Tibial nerve (tissue), 4 donors: ENCODE results near the gene CMIP. TPM values are rescaled to one million over a fixed set of nuclear protein-coding genes. Genes with fewer than 3 reads are reported as not detected.

Experiments used
- DNase-seq, 2 donors: peaks; one replicate each; pipeline ENCODE4 v3.0.0-alpha.2; 2019; ENCODE audit warnings: low spot score in 2 of 2
- H3K27ac ChIP-seq, 4 donors: fragments of 200-600 bp; sonication (generic) in 3 of 4; one replicate each; pipeline ENCODE4 v1.5.1; 2017 to 2019; ENCODE audit warnings: mild to moderate bottlenecking in 1 of 4
- H3K27me3 ChIP-seq, 2 donors: fragments of 200-600 bp; sonication (generic) in 1 of 2; one replicate each; pipeline versions ENCODE4 v1.5.1 to v1.6.0; 2017 to 2019
- H3K36me3 ChIP-seq, 3 donors: fragments of 200-600 bp; sonication (generic); one replicate each; pipeline ENCODE4 v1.5.1; 2018 to 2019
- H3K4me1 ChIP-seq, 4 donors: fragments of 200-600 bp; sonication (generic) in 3 of 4; one replicate each; pipeline ENCODE4 v1.5.1; 2017 to 2019
- H3K4me3 ChIP-seq, 4 donors: fragments of 200-600 bp; sonication (generic) in 3 of 4; one replicate each; pipeline ENCODE4 v1.5.1; 2017 to 2019; ENCODE audit warnings: mild to moderate bottlenecking in 1 of 4, moderate library complexity in 1 of 4
- H3K9me3 ChIP-seq, 4 donors: fragments of 200-600 bp; sonication (generic) in 3 of 4; one replicate each; pipeline ENCODE4 v1.5.1; 2017 to 2019
- EP300 ChIP-seq, 2 donors: sonication (generic); formaldehyde crosslinking; IDR thresholded peaks; one replicate each; pipeline ENCODE4 v1.6.1; 2017; ENCODE audit warnings: antibody characterized with exemption in 2 of 2, mild to moderate bottlenecking in 1 of 2
- POLR2A ChIP-seq, 2 donors: fragments of 450-650 bp; IDR thresholded peaks; one replicate each; pipeline ENCODE4 v1.6.1; 2017; ENCODE audit warnings: antibody characterized with exemption in 2 of 2, mild to moderate bottlenecking in 2 of 2, moderate library complexity in 2 of 2
- WGBS, 2 donors: methylation state at CpG; one replicate each; pipeline ENCODE4 v1.1.5; 2018; 5-methylcytosine and 5-hydroxymethylcytosine counted together
- total RNA-seq, 4 donors: library from RNA; depleted of rRNA; stranded (reverse); fragments of >200 nt; gene quantifications; one replicate each; pipeline ENCODE4 v1.1.0, GENCODE V29; 2016
- TF ChIP-seq, protein P1 (sequence below), 5 experiments: fragments of 200-600 bp in 3 of 5; fragments of 450-650 bp in 2 of 5; sonication (generic) in 3 of 5; IDR thresholded peaks; one replicate each; pipeline ENCODE4 v1.5.1; 2016 to 2019; ENCODE audit warnings: antibody characterized with exemption in 5 of 5, mild to moderate bottlenecking in 3 of 5, moderate library complexity in 2 of 5

The CMIP gene
- total RNA-seq, 4 donors from 2014 or later, result 28.2 to 48.8 (median 31.8) TPM

- 81 to 86% methylated on average over 21 of the region's 21 CpGs for WGBS, 2 donors
- no peak for DNase-seq
These were observed 41.4 kb downstream of the CMIP start for GRCh38 chr16:81485824-81486539.

DNA sequence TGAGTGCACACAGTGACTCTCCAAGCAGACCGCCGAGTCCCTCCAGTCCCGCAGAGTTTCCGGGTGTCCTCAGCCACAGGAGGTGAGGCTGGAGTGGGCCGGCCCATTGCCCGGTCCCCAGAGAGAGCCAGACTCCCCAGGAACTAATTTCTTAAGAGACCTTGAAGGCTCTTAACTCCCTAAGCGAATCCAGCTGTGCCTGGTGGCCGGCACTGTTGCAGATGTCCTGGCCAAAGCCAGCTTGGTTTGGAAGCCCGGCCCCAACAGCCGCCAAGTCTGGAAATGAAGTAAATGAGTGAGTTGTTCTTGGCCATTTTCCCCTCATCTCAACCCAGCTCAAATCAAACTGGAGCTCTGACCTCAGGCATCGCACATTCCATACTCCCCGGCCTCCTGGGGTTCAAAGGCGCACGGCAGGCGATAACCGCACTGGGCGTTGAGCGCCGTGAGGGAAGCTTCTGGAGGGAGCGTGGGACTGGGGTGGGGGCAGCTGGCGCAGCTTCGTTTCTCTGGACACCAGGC is 42.0 kb downstream of the CMIP start:
- Histone ChIP-seq H3K4me3 (no peak overlapping the region), H3K27me3 (no peaks in the 10 kb centered on the region), H3K9me3 (no peaks in the 10 kb centered on the region), H3K4me1 (peaks cover 0 to 80% (median 20%) of the 10 kb centered on the region in 4 donors), H3K36me3 (no peaks in the 10 kb centered on the region), H3K27ac (peak overlapping the region in 1 of 4 donors; percentile 42)
- TF ChIP-seq EP300 (IDR thresholded peaks at IDR 0.05) (peak in 1 of 2 donors; percentile 28), POLR2A (IDR thresholded peaks at IDR 0.05) (no peak)
- TF ChIP-seq, protein P1, sequence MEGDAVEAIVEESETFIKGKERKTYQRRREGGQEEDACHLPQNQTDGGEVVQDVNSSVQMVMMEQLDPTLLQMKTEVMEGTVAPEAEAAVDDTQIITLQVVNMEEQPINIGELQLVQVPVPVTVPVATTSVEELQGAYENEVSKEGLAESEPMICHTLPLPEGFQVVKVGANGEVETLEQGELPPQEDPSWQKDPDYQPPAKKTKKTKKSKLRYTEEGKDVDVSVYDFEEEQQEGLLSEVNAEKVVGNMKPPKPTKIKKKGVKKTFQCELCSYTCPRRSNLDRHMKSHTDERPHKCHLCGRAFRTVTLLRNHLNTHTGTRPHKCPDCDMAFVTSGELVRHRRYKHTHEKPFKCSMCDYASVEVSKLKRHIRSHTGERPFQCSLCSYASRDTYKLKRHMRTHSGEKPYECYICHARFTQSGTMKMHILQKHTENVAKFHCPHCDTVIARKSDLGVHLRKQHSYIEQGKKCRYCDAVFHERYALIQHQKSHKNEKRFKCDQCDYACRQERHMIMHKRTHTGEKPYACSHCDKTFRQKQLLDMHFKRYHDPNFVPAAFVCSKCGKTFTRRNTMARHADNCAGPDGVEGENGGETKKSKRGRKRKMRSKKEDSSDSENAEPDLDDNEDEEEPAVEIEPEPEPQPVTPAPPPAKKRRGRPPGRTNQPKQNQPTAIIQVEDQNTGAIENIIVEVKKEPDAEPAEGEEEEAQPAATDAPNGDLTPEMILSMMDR (IDR thresholded peaks at IDR 0.05), result no peak
- peak; percentile 46 to 51 for DNase-seq
- WGBS, 2 donors, result 44 to 71% methylated on average over 9 to 22 of the region's 22 CpGs

More at GRCh38 chr16:81485824-81486539, 41.4 kb downstream of the CMIP start:
- peaks cover 0 to 75% (median 18%) of the 10 kb centered on the region in 4 donors for H3K4me1 ChIP-seq
- no peaks in the 10 kb centered on the region for H3K36me3 ChIP-seq
- H3K4me3 ChIP-seq, result no peak overlapping the region
- H3K27ac ChIP-seq, result peak overlapping the region in 1 of 4 donors; percentile 42
- H3K9me3 ChIP-seq, result no peaks in the 10 kb centered on the region
- H3K27me3 ChIP-seq, result no peaks in the 10 kb centered on the region
- TF ChIP-seq EP300 (IDR thresholded peaks at IDR 0.05) (no peak), POLR2A (IDR thresholded peaks at IDR 0.05) (no peak)
- TF ChIP-seq, protein P1 (IDR thresholded peaks at IDR 0.05), result no peak

GRCh38 chr16:81487301-81487720 is 42.7 kb downstream of the CMIP start:
- Histone ChIP-seq H3K36me3 (no peaks in the 10 kb centered on the region), H3K27ac (peak overlapping the region in 1 of 4 donors; percentile 42), H3K4me3 (no peak overlapping the region), H3K9me3 (no peaks in the 10 kb centered on the region), H3K4me1 (peaks cover 0 to 80% (median 25%) of the 10 kb centered on the region in 4 donors), H3K27me3 (no peaks in the 10 kb centered on the region)
- WGBS, 2 donors, result 84 to 86% methylated on average over 12 to 14 of the region's 14 CpGs
- TF ChIP-seq EP300 (IDR thresholded peaks at IDR 0.05) (no peak), POLR2A (IDR thresholded peaks at IDR 0.05) (no peak)
- TF ChIP-seq, protein P1 (IDR thresholded peaks at IDR 0.05), result no peak
- DNase-seq, result no peak

DNA sequence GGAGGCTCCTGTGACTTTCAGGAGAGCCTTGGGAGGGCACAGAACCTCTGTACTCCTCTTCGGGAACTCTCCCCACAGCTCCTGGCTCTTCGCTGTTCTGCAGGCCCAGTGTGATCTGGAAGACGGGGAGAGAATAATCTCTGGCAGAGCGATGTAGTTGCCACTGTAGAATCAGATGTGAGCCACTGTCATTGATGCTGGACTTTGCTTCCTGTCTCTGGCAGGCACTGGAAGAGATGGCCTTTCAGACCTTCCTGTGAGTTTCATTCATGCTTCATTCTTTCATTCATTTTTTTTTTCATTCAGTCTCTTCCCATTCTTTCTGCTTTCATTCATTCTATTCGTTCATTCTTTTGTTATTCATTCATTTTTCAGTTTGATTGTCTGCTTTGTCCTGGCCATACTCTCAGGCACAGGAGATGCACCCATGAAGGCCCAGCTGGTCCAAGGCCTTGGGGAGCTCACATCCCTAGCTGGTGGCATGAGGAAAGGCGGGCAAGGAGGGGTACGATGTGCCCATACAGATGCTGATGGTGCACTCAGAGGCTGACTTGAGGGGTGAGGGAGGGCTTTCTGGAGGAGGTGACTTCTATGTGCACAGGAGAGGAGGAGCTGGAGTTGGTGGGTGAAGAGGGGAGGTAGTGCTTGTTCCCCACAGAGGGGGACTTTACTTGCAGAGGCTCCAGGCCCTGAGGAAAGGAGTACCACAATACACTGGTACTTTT is 44.2 kb downstream of the CMIP start:
- TF ChIP-seq POLR2A (IDR thresholded peaks at IDR 0.05) (no peak), EP300 (IDR thresholded peaks at IDR 0.05) (no peak)
- TF ChIP-seq, protein P1 (IDR thresholded peaks at IDR 0.05), result no peak
- Histone ChIP-seq H3K27me3 (no peaks in the 10 kb centered on the region), H3K4me3 (no peak overlapping the region), H3K4me1 (peaks cover 0 to 86% (median 29%) of the 10 kb centered on the region in 4 donors), H3K36me3 (no peaks in the 10 kb centered on the region), H3K9me3 (no peaks in the 10 kb centered on the region), H3K27ac (no peak overlapping the region)
- WGBS, 2 donors, result 87 to 89% methylated on average over 7 of the region's 7 CpGs
- no peak for DNase-seq
